ENCODE results near the gene GRIA2.

- TF ChIP-seq CTCF (IDR thresholded peaks at IDR 0.05; ENCODE audit: low read length) (no peak), EZH2 (optimal IDR thresholded peaks at IDR 0.05; ENCODE audit: low read depth, low read length) (no peak), EZH2phosphoT487 (IDR thresholded peaks at IDR 0.05; ENCODE audit: low read length) (no peak)
Measured at GRCh38 chr4:157242871-157243270, 22.3 kb downstream of the GRIA2 start.

All from MM.1S (cell line).